H9 (cell line): Measurements from ENCODE around the gene KLHDC9. TPM values are rescaled to one million over a fixed set of nuclear protein-coding genes. Genes with fewer than 3 reads are reported as not detected.

ENCODE experiments used
- DNase-seq: peaks from one replicate; pipeline ENCODE4 v3.0.0-alpha.2; 2017
- H2AFZ ChIP-seq: one replicate; pipeline ENCODE4 v1.6.1; 2013; ENCODE audit warnings: mild to moderate bottlenecking, low read length, control low read depth, moderate library complexity
- H2AK5ac ChIP-seq: 2 replicates; pipeline ENCODE4 v1.6.1; 2013; ENCODE audit warnings: low read length, control low read depth, mixed read lengths; ENCODE audit not compliant: insufficient read length
- H2BK120ac ChIP-seq: one replicate; pipeline ENCODE4 v1.6.1; 2013; ENCODE audit warnings: low read depth, mild to moderate bottlenecking, low read length, control low read depth, inconsistent platforms; ENCODE audit not compliant: poor library complexity, severe bottlenecking
- H2BK12ac ChIP-seq: 2 replicates; pipeline ENCODE4 v1.6.1; 2013; ENCODE audit warnings: low read length, control low read depth, mixed read lengths, low read depth; ENCODE audit not compliant: insufficient read length
- H2BK15ac ChIP-seq: 2 replicates; pipeline ENCODE4 v1.6.1; 2013; ENCODE audit warnings: low read depth, low read length, control low read depth
- H2BK20ac ChIP-seq: one replicate; pipeline ENCODE4 v1.6.1; 2013; ENCODE audit warnings: low read depth, mild to moderate bottlenecking, low read length, control low read depth, inconsistent platforms; ENCODE audit not compliant: poor library complexity, severe bottlenecking
- H2BK5ac ChIP-seq: 2 replicates; pipeline ENCODE4 v1.6.1; 2013; ENCODE audit warnings: low read length, control low read depth, mixed read lengths; ENCODE audit not compliant: insufficient read length
- H3K14ac ChIP-seq: 2 replicates; pipeline ENCODE4 v1.6.1; 2013; ENCODE audit warnings: low read length, control low read depth; ENCODE audit not compliant: insufficient read depth
- H3K18ac ChIP-seq: 2 replicates; pipeline ENCODE4 v1.6.1; 2013; ENCODE audit warnings: low read depth, mild to moderate bottlenecking, mixed read lengths, low read length, control low read depth; ENCODE audit not compliant: insufficient read length
- H3K23ac ChIP-seq: 2 replicates; pipeline ENCODE4 v1.6.1; 2013; ENCODE audit warnings: low read length, control low read depth, mixed read lengths, low read depth; ENCODE audit not compliant: insufficient read length
- H3K23me2 ChIP-seq: 2 replicates; pipeline ENCODE4 v1.6.1; 2013; ENCODE audit warnings: low read depth, mild to moderate bottlenecking, mixed read lengths, low read length, control low read depth; ENCODE audit not compliant: insufficient read length, poor library complexity, severe bottlenecking
- H3K27ac ChIP-seq: 2 replicates; pipeline ENCODE4 v1.5.1; 2013; ENCODE audit warnings: low read length, control low read depth, mixed read lengths, low read depth; ENCODE audit not compliant: insufficient read length
- H3K27me3 ChIP-seq: 2 replicates; pipeline ENCODE4 v1.6.1; 2013; ENCODE audit warnings: low read length, control low read depth, inconsistent platforms; ENCODE audit not compliant: insufficient read depth
- H3K4ac ChIP-seq: 2 replicates; pipeline ENCODE4 v1.6.1; 2013; ENCODE audit warnings: low read depth, mild to moderate bottlenecking, control low read depth, inconsistent platforms, low read length, moderate library complexity
- H3K4me1 ChIP-seq: 2 replicates; pipeline ENCODE4 v1.6.1; 2013; ENCODE audit warnings: low read length, control low read depth, inconsistent platforms; ENCODE audit not compliant: insufficient read depth
- H3K4me2 ChIP-seq: 2 replicates; pipeline ENCODE4 v1.6.1; 2013; ENCODE audit warnings: low read length, control low read depth, mixed read lengths; ENCODE audit not compliant: insufficient read length, insufficient read depth
- H3K56ac ChIP-seq: 2 replicates; pipeline ENCODE4 v1.6.1; 2013; ENCODE audit warnings: low read depth, mild to moderate bottlenecking, mixed read lengths, low read length, control low read depth; ENCODE audit not compliant: insufficient read length
- H3K79me1 ChIP-seq: 2 replicates; pipeline ENCODE4 v1.6.1; 2013; ENCODE audit warnings: low read depth, mild to moderate bottlenecking, moderate library complexity, low read length, control low read depth, inconsistent platforms; ENCODE audit not compliant: insufficient read depth, poor library complexity, severe bottlenecking
- H3K79me2 ChIP-seq: 2 replicates; pipeline ENCODE4 v1.6.1; 2013; ENCODE audit warnings: low read length, control low read depth, inconsistent platforms; ENCODE audit not compliant: insufficient read depth
- H3K9ac ChIP-seq: 2 replicates; pipeline ENCODE4 v1.6.1; 2013; ENCODE audit warnings: low read length, control low read depth, mixed read lengths; ENCODE audit not compliant: insufficient read length; ENCODE audit errors: extremely low read depth
- H3K9me3 ChIP-seq: one replicate; pipeline ENCODE4 v1.6.1; 2013; ENCODE audit warnings: low read depth, low read length, inconsistent platforms; ENCODE audit not compliant: control insufficient read depth
- H3T11ph ChIP-seq: one replicate; pipeline ENCODE4 v1.6.1; 2013; ENCODE audit warnings: mild to moderate bottlenecking, low read length, control low read depth, inconsistent platforms
- H4K20me1 ChIP-seq: one replicate; pipeline ENCODE4 v1.6.1; 2013; ENCODE audit not compliant: control insufficient read depth, insufficient read length, insufficient read depth
- H4K5ac ChIP-seq: 2 replicates; pipeline ENCODE4 v1.6.1; 2013; ENCODE audit warnings: low read depth, mild to moderate bottlenecking, mixed read lengths, low read length, control low read depth; ENCODE audit not compliant: insufficient read length
- H4K8ac ChIP-seq: replicated peaks from 2 replicates; pipeline ENCODE4 v1.6.1; 2013; ENCODE audit warnings: low read length, control low read depth, mixed read lengths, low read depth; ENCODE audit not compliant: insufficient read length
- H4K91ac ChIP-seq: 2 replicates; pipeline ENCODE4 v1.6.1; 2013; ENCODE audit warnings: low read depth, mild to moderate bottlenecking, moderate library complexity, mixed read lengths, low read length, control low read depth; ENCODE audit not compliant: insufficient read length
- H3K27ac Mint-ChIP-seq, 3 experiments: 2 replicates in 2 of 3; 3 replicates in 1 of 3; pipeline ENCODE4 v1.8.0; 2020 to 2021; ENCODE audit warnings: mixed read lengths in 3 of 3, mild to moderate bottlenecking in 1 of 3, moderate library complexity in 1 of 3
- H3K27me3 Mint-ChIP-seq: 2 replicates; pipeline ENCODE4 v1.8.0; 2021; ENCODE audit warnings: low read depth, mild to moderate bottlenecking, moderate library complexity, mixed read lengths
- H3K36me3 Mint-ChIP-seq, 3 experiments: 2 replicates in 2 of 3; 3 replicates in 1 of 3; pipeline ENCODE4 v1.8.0; 2020 to 2021; ENCODE audit warnings: low read depth in 3 of 3, mixed read lengths in 3 of 3; ENCODE audit not compliant: insufficient read depth in 1 of 3
- H3K4me1 Mint-ChIP-seq, 2 experiments: 2 replicates each; pipeline ENCODE4 v1.8.0; 2020; ENCODE audit warnings: mixed read lengths in 2 of 2
- H3K4me3 Mint-ChIP-seq, 2 experiments: 2 replicates in 1 of 2; 3 replicates in 1 of 2; pipeline ENCODE4 v1.8.0; 2020 to 2021; ENCODE audit warnings: mild to moderate bottlenecking in 2 of 2, mixed read lengths in 2 of 2, moderate library complexity in 1 of 2
- H3K9me3 Mint-ChIP-seq, 2 experiments: 2 replicates in 1 of 2; 3 replicates in 1 of 2; pipeline ENCODE4 v1.8.0; 2020; ENCODE audit warnings: mild to moderate bottlenecking in 2 of 2, mixed read lengths in 2 of 2, moderate library complexity in 1 of 2
- CTCF ChIP-seq: fragments of 200-600 bp; sonication (generic); conservative IDR thresholded peaks from 3 replicates; pipeline ENCODE4 v1.8.0; 2021; ENCODE audit warnings: antibody characterized with exemption, mild to moderate bottlenecking
- WGBS: extraction: QIAGEN DNeasy Blood & Tissue Kit; methylation state at CpG from one replicate; pipeline ENCODE4 v1.1.7; 2013; ENCODE audit warnings: missing lambda C conversion rate, low lambda C conversion rate, mixed read lengths; ENCODE audit not compliant: insufficient read length; ENCODE audit errors: extremely low coverage; 5-methylcytosine and 5-hydroxymethylcytosine counted together
- total RNA-seq: library from RNA; stranded (reverse); gene quantifications from 2 replicates; pipeline ENCODE4 v1.2.1, GENCODE V29; 2021

KLHDC9 gene
- total RNA-seq, 1 experiment from 2014 or later, result 6.6 TPM

DNA sequence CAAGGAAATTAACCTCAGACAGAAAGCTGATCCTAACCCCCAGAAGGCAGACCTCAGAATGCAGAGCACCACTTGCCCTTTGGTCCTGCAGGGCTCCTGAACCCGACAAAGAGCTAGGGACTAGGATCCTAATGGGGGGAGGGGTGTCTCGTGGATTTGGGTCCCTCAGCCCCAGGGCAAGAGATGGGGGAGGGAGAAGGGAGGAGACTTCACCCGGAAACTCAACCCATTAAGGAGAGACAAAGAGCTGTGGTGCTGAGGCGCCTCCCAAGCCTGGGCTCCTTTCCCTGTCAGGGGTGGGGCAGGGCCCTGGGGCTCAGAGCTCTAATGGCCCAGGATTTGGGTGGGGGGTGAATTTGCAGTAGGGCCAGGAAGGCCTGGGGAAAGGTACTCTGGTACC lies 11.7 kb upstream of the KLHDC9 start:
- no peaks in the 10 kb centered on the region for H4K20me1 ChIP-seq
- no peaks in the 10 kb centered on the region for H3K27me3 ChIP-seq
- Mint-ChIP-seq H3K4me1 (peaks cover 44 to 45% of the 10 kb centered on the region in 2 experiments), H3K27ac (no peak overlapping the region; a peak in 1 of 7 replicates), H3K9me3 (no peaks in the 10 kb centered on the region), H3K4me3 (no peak overlapping the region), H3K36me3 (no peaks in the 10 kb centered on the region), H3K27me3 (no peaks in the 10 kb centered on the region)
- no peak overlapping the region for H4K91ac ChIP-seq
- no CpG with 5 or more reads among the region's 4 CpGs for WGBS
- no peak overlapping the region for H2BK20ac ChIP-seq
- no peak overlapping the region for H3K9ac ChIP-seq
- H2BK15ac ChIP-seq, result no peak overlapping the region
- no peaks in the 10 kb centered on the region for H3K23me2 ChIP-seq
- H3K4ac ChIP-seq, result no peak overlapping the region
- no peak for DNase-seq
- H4K5ac ChIP-seq, result no peak overlapping the region
- no peaks in the 10 kb centered on the region for H3K9me3 ChIP-seq
- H3K23ac ChIP-seq, result no peak overlapping the region
- H3T11ph ChIP-seq, result no peak overlapping the region
- H2AK5ac ChIP-seq, result no peak overlapping the region
- H2BK12ac ChIP-seq, result no peak overlapping the region
- H3K56ac ChIP-seq, result no peak overlapping the region
- no peaks in the 10 kb centered on the region for H3K79me2 ChIP-seq
- H2BK5ac ChIP-seq, result no peak overlapping the region
- no peak overlapping the region for H3K18ac ChIP-seq
- no peaks in the 10 kb centered on the region for H3K4me1 ChIP-seq
- no peak overlapping the region for H2AFZ ChIP-seq
- no peaks in the 10 kb centered on the region for H3K79me1 ChIP-seq
- H4K8ac ChIP-seq, result no peak overlapping the region
- no peak overlapping the region; the same call in 1 of the 2 replicates for H3K14ac ChIP-seq
- no peak overlapping the region for H3K4me2 ChIP-seq
- TF ChIP-seq CTCF, result no peak
- no peak overlapping the region for H3K27ac ChIP-seq
- H2BK120ac ChIP-seq, result no peak overlapping the region
